ENCODE results near the gene MST1.

MST1 gene

GRCh38 chr3:49654955-49655556 is 34.2 kb downstream of the MST1 start:
- no peak for DNase-seq

DNA sequence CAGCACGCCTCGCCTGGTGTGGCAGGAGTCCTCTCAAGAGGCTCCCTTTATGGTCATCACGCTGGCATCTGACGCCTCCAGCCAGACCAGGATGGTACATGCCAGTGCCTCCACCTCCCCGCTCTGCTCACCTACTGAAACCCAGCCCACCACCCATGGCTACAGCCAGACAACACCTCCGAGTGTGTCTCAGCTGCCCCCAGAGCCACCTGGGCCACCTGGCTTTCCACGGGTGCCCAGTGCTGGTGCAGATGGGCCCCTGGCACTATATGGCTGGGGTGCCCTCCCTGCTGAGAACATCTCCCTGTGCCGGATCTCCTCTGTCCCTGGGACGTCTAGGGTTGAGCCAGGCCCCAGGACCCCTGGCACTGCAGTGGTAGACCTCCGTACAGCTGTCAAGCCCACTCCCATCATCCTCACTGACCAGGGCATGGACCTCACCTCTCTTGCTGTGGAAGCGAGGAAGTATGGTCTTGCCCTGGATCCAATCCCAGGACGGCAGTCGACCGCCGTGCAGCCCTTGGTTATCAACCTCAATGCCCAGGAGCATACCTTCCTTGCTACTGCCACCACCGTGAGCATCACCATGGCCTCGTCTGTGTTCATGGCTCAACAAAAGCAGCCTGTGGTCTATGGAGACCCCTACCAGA is 35.0 kb downstream of the MST1 start:
- DNase-seq: no peak

- no peak for DNase-seq
Observed at GRCh38 chr3:49653621-49654020, 35.7 kb downstream of the MST1 start.

DNA sequence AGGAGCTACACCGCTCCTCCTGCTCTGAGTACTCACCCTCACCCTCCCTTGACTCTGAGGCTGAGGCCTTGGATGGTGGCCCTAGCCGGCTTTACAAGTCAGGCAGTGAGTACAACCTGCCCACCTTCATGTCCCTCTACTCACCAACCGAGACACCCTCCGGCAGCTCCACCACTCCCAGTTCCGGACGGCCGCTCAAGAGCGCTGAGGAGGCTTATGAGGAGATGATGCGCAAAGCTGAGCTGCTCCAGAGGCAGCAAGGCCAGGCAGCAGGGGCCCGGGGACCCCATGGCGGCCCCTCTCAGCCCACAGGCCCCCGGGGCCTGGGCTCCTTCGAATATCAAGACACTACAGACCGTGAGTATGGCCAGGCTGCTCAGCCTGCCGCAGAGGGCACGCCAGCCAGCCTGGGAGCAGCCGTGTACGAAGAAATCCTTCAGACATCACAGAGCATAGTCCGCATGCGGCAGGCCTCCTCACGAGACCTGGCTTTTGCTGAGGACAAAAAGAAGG is 36.3 kb downstream of the MST1 start:
- no peak for DNase-seq

DNA sequence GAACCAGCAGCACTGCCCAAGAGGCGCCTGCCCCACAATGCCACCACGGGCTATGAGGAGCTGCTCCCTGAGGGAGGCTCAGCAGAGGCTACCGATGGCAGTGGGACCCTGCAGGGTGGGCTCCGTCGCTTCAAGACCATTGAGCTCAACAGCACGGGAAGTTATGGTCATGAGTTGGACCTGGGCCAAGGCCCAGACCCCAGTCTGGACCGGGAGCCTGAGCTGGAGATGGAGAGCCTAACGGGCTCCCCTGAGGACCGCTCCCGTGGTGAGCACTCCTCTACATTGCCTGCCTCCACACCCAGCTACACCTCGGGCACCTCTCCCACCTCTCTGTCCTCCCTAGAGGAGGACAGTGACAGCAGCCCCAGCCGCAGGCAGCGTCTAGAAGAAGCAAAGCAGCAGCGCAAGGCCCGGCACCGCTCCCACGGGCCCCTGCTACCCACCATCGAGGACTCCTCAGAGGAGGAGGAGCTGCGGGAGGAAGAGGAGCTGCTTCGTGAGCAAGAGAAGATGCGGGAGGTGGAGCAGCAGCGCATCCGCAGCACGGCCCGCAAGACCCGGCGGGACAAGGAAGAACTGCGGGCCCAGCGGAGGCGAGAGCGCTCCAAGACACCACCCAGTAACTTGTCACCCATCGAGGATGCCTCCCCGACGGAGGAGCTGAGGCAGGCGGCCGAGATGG is 36.9 kb downstream of the MST1 start:
- DNase-seq: no peak

- no peak for DNase-seq
Observed at GRCh38 chr3:49650637-49651036, 38.6 kb downstream of the MST1 start.

DNA sequence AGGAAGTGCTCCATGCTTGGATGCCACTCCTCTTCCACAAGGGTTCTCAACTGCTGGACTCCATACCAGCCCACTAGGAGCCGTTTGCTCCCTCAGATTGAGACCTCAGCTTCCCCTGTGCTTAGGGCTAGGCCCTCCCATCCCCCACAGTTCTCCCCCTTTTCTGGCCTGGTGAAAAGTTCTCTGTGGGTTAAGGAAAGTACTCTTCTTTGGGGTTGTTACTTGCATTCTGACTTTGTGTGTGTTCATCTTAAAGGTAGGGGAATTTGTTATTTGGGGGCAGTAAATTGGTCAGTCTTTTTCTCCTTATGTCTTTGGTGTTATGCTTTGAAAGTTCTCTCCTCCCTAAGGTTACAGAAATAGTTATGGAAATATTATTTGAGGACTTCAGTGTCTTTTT is 39.1 kb downstream of the MST1 start:
- no peak for DNase-seq

DNA sequence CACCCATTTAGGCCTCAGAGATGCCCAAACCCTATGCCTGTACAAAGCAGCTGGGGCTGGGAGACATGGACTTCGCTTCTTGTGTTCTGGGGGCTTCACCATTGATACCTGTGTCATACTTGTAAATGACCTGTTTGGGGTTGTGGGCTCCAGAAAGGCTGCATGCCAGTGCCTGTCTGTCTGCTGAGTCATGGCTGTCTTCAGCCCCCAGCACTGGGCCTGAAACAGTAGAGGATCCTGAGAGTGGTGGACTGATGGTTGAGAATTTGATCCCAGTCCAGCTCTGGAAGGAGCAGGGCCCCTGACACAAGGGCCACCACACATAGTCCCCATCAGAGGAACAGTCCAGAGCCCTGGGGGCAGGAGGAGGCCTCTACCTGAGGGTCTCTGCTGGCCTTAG is 39.7 kb downstream of the MST1 start:
- DNase-seq: no peak

GRCh38 chr3:49648354-49649019 is 40.8 kb downstream of the MST1 start:
- no peak for DNase-seq

DNA sequence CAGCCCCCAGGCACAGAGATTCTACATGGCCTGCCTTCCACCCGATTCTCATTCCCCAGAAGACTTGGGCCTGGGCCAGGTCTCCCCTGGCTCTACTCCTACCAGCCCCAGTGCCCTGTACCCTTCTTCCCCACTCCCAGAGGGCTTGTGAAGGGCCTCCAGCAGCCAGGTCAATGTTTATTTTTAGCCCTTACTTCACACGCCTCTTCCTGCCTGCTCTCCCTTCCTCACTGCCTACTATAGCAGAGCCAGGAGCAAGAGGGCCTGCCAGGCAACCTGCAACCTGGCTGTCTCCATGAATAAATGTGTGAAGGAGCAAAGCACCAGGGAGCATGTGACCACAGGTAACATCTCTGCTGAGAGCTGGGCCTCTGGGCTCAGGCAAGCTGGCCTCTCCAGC is 41.5 kb downstream of the MST1 start:
- DNase-seq: no peak

DNA sequence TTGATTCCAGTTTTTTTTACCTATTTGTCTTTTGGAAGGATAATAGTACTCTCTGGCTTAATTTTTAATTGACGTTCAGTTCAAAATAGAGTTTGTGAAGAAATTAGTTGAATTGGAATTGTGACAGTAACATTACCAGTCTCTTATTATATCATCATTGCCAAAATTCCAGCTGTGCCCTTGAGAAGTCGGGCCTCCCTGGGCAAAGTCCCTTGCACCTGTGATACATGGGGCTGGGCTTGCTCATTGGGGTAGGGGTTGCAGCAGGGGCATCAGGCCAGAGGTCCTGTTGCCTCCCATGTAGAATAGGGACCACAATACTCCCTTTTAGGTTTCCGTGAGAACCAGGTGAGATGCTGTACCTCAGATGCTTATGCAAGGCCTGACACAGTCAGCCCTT is 43.0 kb downstream of the MST1 start:
- no peak for DNase-seq

- no peak for DNase-seq
Observed at GRCh38 chr3:49644684-49645083, 44.6 kb downstream of the MST1 start.

DNA sequence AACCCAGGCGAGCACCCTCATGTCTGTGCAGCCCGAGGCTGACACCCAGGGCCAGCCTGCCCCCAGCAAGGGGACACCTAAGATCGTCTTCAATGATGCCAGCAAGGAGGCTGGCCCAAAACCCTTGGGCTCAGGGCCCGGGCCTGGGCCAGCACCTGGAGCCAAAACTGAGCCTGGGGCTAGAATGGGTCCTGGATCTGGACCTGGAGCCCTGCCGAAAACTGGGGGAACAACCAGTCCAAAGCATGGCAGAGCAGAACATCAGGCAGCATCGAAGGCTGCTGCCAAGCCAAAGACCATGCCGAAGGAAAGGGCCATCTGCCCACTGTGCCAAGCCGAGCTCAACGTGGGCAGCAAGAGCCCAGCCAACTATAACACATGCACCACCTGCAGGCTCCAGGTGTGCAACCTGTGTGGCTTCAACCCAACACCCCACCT is 46.5 kb downstream of the MST1 start:
- DNase-seq: no peak

DNA sequence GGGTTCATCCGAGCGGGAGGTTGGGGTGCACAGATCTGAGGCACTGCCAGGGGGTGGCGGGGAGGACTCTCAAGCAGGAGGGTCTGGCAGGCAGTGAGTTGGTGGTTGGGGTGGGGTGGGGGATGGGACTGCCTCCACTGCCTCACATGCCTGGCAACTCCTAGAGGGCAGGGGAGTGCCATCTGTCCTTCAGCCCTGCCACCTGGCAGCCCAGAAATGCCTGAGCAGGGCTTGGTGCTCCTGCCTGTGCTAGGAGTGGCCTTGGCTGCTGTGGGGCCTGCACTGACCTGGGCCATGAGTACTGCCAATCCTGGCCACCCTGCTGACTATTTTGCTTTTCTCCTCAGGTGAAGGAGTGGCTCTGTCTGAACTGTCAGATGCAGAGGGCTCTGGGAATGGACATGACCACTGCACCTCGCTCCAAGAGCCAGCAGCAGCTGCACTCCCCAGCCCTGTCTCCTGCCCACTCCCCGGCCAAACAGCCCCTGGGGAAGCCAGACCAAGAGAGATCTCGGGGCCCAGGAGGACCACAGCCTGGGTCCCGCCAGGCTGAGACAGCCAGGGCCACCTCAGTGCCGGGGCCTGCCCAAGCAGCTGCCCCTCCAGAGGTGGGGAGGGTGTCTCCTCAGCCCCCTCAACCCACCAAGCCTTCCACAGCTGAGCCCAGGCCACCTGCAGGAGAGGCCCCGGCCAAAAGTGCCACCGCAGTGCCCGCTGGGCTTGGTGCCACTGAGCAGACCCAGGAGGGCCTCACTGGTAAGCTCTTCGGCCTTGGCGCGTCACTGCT is 47.2 kb downstream of the MST1 start:
- DNase-seq: no peak

DNA sequence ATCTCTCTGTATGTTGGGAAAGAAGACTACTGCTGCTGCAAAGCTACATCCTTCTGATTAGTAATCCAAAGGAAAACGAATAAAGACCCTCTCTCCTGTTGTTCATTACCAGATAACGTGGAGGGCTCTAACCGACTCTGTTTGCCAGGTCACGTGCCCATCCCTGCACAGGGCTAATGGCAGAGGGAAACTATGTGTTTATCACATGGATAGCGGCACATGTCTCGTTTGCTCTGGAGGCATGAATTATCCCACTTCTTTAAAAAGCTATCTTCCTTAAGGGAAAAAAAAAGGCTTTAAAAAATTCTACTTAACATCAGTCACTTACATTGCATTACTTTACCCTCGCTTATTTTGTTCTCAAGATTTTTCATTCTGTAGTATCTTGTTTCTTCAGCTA is 48.0 kb downstream of the MST1 start:
- DNase-seq: no peak

- DNase-seq: no peak
Observed at GRCh38 chr3:49639551-49639950, 49.7 kb downstream of the MST1 start.

GRCh38 chr3:49638445-49638844 is 50.8 kb downstream of the MST1 start:
- no peak for DNase-seq

GRCh38 chr3:49636883-49637609 is 52.2 kb downstream of the MST1 start:
- DNase-seq: no peak

DNA sequence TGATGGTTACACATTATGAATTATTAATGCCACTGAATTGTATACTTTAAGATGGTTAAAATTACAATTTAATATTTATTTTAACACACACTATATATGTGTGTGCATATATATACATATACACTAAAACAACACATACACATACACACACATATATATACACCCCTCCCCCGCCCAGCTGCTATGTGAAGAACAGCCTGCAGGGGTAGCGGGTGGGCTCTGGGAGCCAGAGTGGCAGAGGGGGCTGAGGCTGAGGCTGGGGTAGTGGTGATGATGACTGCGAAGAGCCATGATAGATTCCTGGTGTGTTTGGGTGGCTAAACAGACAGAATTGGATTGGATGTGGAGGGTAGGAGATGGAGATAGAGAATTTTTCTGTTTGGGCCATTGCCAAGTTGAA is 54.5 kb downstream of the MST1 start:
- no peak for DNase-seq
